Uterus (tissue), 2 donors: ENCODE data around the gene SPDYC.

ENCODE experiments used
- CTCF ChIP-seq, 4 experiments: fragments of 200-600 bp in 2 of 4; fragments of 450-650 bp in 2 of 4; sonication (generic) in 2 of 4; IDR thresholded peaks; one replicate each; pipeline ENCODE4 v1.5.1; 2016 to 2019; ENCODE audit warnings: antibody characterized with exemption in 4 of 4, mild to moderate bottlenecking in 2 of 4, moderate library complexity in 1 of 4
- POLR2A ChIP-seq, 2 donors: fragments of 450-650 bp; IDR thresholded peaks; one replicate each; pipeline ENCODE4 v1.6.1; 2016; ENCODE audit warnings: antibody characterized with exemption in 2 of 2, mild to moderate bottlenecking in 1 of 2, moderate library complexity in 1 of 2

GRCh38 chr11:65210748-65211147, 40.7 kb downstream of the SPDYC start:
- TF ChIP-seq POLR2A (IDR thresholded peaks at IDR 0.05) (no peak), CTCF (IDR thresholded peaks at IDR 0.05) (no peak)
